Erythroblast (primary cell): ENCODE measurements around the gene SLC25A11.
A peak's percentile ranks its signal among the peaks of the same experiment; 100 is the strongest.

ENCODE experiments used
- DNase-seq, 2 experiments: peaks; one replicate each; lab custom pipeline; 2025; lab: John Stamatoyannopoulos, UW
- GATA1 ChIP-seq: IDR thresholded peaks from 2 replicates; pipeline ENCODE4 v1.6.1; 2011; ENCODE audit warnings: low read depth, mild to moderate bottlenecking, control low read depth, low read length, moderate library complexity
- POLR2A ChIP-seq: IDR thresholded peaks from 2 replicates; pipeline ENCODE4 v1.6.1; 2011; ENCODE audit warnings: mild to moderate bottlenecking, low read length

Gene SLC25A11

GRCh38 chr17:4939796-4940554, at the start of gene SLC25A11, which contains the start of gene RNF167:
SLC25A11 (minus strand) TSS chr17:4940046; CDS start chr17:4939910, 136 bp downstream.
RNF167 (plus strand) TSS chr17:4940268; CDS start chr17:4940910, 642 bp downstream.
- DNase-seq: peak; percentile 99 to 100
- TF ChIP-seq GATA1: no peak
- TF ChIP-seq POLR2A: peak; percentile 88

GRCh38 chr17:4987767-4988567, 48.1 kb upstream of the SLC25A11 start:
- TF ChIP-seq POLR2A (peak; percentile 69), GATA1 (no peak)

GRCh38 chr17:4986951-4987766, 47.3 kb upstream of the SLC25A11 start, which contains the start of gene CAMTA2:
CAMTA2 (minus strand) TSS chr17:4987675; CDS start chr17:4986222, 1,453 bp downstream.
- DNase-seq: peak; percentile 86 to 89
- TF ChIP-seq POLR2A (peak; percentile 77), GATA1 (no peak)

More at GRCh38 chr17:4987767-4988567, 48.1 kb upstream of the SLC25A11 start:
- DNase-seq: peak; percentile 47 to 51

- TF ChIP-seq POLR2A: no peak
- TF ChIP-seq GATA1: no peak
Measured at GRCh38 chr17:4986403-4986802, 46.6 kb upstream of the SLC25A11 start.

GRCh38 chr17:4982305-4982704, 42.5 kb upstream of the SLC25A11 start:
- TF ChIP-seq GATA1 (no peak), POLR2A (no peak)
- DNase-seq: no peak

More at GRCh38 chr17:4986403-4986802, 46.6 kb upstream of the SLC25A11 start:
- no peak for DNase-seq

GRCh38 chr17:4980644-4981216, 40.9 kb upstream of the SLC25A11 start:
- TF ChIP-seq POLR2A: no peak
- no peak for TF ChIP-seq GATA1
- peak; percentile 45 to 68 for DNase-seq

- TF ChIP-seq POLR2A (no peak), GATA1 (no peak)
- DNase-seq: no peak
Measured at GRCh38 chr17:4978726-4979125, 38.9 kb upstream of the SLC25A11 start.

- DNase-seq: no peak
- TF ChIP-seq GATA1 (no peak), POLR2A (no peak)
Measured at GRCh38 chr17:4974115-4974670, 34.3 kb upstream of the SLC25A11 start.

GRCh38 chr17:4973256-4974114, 33.6 kb upstream of the SLC25A11 start:
- TF ChIP-seq POLR2A (no peak), GATA1 (no peak)
- no peak for DNase-seq

- TF ChIP-seq GATA1: no peak
- TF ChIP-seq POLR2A: peak; percentile 12
- no peak for DNase-seq
Measured at GRCh38 chr17:4972752-4973151, 32.9 kb upstream of the SLC25A11 start.

- DNase-seq: no peak
- TF ChIP-seq POLR2A: no peak
- no peak for TF ChIP-seq GATA1
Measured at GRCh38 chr17:4972322-4972721, 32.5 kb upstream of the SLC25A11 start.
